GM19035 (cell line): ENCODE measurements around the gene KCNG3.

Experiments
- ATAC-seq: cut with Tn5 transposase; IDR thresholded peaks from one replicate; pipeline ENCODE4 v1.9.1; 2021; ENCODE audit not compliant: unreplicated experiment

Gene KCNG3

DNA sequence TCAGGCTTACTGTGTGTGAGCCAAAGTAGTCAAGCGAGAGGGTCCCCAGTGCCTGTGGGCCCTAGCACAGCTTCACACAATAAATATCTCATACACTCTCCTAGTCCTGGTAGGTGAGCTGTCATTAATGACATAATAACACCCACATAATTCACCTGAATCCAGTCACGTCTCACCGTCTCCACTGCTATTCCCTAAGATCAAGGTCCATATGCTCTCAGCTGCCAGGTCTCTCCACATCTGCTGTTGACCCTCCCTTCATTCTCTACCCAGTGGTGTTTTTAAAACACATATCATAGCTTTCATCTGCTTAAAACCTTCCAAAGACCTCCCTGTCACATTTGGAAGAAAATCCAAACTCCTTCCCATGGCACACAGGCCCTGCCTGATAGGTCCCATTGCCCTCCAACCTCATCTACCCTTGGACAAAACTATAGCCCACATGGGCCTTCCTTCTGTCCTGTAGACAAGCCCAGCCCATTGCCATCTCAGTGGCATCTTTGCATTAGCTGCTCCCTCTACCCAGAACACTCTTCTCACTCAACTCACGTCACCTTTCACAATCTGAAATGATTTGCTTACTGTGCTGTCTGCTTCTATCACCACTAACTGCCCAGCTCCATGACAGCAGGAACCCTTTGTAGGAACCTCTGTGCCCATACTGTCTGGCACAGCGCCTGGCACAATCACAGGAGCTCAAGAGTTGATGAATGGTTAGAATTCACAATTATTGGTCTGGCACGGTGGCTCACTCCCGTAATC lies 7.5 kb downstream of the KCNG3 start:
- ATAC-seq, result no peak

DNA sequence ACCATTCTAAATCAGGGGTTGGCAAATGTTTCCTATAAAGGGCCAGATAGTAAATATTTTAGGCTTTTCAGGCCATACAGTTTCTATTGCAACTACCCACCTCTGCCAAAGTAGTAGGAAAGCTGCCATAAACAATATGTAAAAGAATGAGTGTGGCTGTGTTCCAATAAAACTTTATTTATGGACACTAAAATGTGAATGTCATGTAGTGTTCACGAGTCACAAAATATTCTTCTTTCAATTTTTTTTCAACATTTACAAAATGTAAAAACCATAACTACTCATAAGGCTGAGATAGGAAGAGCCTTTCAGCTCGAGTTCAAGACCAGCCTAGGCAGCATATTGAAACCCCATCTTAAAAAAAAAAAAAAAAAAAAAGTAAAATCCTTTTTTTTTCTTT lies 13.4 kb downstream of the KCNG3 start:
- ATAC-seq, result no peak

DNA sequence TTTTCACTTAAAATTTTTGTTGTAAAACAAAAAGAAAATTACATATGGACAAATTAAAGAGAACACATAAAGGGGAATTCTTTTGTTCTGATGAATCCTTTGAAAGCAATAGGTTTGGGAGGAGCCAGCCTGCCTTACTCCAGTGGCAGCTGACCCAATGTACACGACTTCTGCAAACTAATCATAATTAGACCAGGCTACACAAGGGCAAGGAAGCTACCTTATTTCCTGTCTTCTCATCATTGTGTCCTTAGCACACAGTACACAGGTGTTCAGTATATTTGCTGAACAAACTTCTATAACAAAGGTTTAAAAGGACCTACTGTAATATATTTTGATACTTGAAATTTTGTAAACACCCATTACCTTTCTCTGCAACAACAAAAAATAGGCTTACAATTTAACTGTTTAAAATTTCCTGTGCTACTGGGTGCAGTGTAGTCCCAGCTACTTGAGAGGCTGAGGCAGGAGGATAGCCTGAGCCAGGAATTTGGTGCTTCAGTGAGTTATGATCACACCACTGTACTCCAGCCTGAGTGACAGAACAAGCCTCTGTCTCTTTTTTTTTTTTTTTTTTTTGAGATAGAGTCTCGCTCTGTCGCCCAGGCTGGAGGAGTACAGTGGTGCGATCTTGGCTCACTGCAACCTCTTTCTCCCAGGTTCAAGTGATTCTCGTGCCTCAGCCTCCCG lies 18.9 kb downstream of the KCNG3 start:
- ATAC-seq, result no peak

- ATAC-seq, result no peak
Observed at GRCh38 chr2:42470706-42471105, 23.1 kb downstream of the KCNG3 start.

DNA sequence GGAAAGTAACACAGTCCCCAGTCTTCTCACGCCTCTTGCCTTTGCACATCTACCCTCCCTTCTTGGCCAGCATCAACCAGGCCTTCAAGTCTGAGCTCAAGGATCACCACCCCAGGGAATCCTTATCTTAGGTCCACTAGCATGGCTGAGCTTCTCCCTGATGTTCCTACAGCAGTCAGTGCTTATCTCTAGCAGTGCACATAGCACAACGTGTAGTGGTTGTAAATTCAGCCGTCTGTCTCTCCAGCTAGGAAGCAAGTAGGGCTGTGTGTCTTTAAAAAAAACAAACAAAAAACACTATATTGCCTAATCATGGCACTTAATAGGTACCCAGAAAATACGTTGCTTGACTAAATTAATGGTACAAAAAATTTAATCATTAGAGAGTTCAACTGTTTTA lies 29.2 kb downstream of the KCNG3 start:
- ATAC-seq, result no peak

GRCh38 chr2:42463570-42463969 lies 30.2 kb downstream of the KCNG3 start:
- no peak for ATAC-seq

- no peak for ATAC-seq
Observed at GRCh38 chr2:42459296-42459695, 34.5 kb downstream of the KCNG3 start.

- ATAC-seq, result no peak
Observed at GRCh38 chr2:42458396-42458795, 35.4 kb downstream of the KCNG3 start.

DNA sequence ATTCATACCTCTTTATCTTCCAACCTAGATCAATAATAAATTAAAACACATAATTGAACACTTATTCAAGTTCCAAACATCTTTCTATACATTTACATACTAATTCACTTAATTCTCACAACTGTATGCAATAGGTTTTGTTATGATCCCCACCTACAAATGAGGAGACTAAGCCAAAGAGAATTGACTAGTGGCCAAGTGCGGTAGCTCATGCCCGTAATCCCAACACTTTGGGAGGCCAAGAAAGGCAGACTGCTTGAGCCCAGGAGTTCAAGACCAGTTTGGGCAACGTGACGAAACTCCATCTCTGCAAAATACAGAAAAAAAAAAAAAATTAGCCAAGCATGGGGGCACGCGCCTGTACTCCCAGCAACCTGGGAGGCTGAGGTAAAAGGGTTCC lies 36.8 kb downstream of the KCNG3 start:
- no peak for ATAC-seq

GRCh38 chr2:42456126-42456839 lies 37.5 kb downstream of the KCNG3 start:
- ATAC-seq, result no peak

DNA sequence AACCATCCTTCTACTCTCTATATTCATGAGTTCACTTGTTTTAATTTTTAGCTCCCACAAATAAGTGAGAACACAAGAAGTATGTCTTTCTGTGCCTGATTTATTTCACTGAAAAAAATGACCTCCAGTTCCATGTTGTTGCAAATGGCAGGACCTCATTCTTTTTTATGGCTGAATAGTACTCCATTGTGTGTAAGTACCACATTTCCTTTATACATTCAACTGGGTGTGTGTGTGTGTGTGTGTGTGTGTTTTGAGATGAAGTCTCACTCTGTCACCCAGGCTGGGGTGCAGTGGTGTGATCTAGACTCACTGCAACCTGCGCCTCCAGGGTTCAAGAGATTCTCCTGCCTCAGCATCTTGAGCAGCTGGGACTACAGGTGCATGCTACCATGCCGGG lies 41.2 kb downstream of the KCNG3 start:
- ATAC-seq, result no peak

- ATAC-seq, result no peak
Observed at GRCh38 chr2:42450136-42450535, 43.6 kb downstream of the KCNG3 start.

- no peak for ATAC-seq
Observed at GRCh38 chr2:42449163-42450087, 44.4 kb downstream of the KCNG3 start.

DNA sequence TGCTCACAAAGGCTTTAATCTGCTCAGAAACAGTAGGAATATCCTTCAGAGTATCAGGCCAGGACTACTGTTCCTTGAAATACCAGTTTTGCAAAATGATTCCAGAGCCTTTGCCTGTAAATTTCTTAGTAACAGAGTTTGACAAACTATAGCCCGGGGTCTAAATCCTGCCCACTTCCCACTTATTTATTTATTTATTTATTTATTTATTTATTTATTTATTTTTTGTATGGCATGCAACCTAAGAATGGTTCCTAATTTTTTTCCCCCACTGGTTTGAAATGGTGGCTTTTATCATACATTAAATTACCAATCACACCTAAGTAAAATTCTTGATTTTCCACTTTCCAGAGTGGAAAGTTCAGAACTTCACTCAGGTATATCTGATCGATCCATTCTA lies 45.6 kb downstream of the KCNG3 start:
- no peak for ATAC-seq

DNA sequence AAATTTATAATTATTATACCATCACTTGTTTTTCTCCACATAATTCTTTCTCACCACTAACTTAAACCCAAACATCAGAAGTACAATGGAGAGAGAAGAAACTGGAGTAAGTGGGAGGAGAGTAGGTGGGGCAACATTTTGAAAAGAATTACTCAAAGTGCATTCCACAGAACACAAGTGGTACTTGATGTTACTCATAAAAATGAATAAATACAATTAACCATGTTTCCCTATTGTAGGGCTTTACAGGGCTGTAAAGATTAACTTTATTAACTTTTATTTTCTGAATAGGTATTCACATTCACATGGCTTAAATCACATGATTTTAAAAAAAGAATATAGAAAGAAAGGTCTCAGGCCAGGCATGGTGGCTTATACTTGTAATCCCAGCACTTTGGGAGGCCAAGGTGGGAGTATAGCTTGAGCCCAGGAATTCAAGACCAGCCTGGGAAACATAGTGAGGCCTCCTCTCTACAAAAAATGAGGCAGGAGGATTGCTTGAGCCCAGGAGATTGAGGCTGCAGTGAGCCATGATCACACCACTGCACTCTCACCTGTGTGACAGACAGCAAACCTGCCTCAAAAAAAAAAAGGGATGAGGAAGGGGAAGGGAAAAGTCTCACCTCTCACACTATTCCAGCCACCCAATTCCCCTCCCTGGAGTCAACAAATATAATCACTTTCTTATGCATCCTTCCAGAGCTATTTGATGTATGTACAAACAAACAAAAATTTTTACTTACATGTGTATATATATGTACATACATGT lies 47.1 kb downstream of the KCNG3 start:
- ATAC-seq, result no peak

DNA sequence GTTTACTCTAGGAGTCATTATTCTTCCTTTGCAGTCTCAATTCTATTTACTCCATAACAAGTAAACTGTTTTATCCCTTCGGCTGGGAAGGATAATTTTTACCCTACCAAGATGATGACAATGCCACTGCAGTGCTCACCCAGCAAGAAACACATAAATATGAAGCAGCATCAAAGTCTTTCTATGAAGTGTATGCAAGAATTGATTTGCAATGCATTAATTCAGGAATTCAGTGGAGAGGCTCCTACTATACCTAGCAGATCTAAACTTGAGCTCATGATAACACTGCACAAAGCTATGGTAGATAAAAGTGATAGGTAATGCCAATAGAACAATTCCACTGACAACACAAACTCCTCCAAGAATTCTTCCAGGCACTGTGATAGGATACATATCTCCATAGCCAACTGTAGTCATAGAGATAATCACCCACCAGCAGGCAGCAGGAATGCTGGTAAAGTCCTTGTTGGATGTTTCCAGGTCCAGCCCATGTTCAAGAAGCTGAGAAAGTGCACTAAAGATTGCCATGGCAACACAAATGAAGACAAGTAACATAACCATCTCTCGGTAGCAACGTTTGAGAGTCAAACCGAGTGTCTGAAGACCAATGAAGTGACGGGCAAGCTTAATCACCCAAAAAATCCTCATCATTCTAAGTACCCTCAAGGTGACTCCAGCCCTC lies 49.9 kb downstream of the KCNG3 start:
- ATAC-seq, result no peak

- no peak for ATAC-seq
Observed at GRCh38 chr2:42442774-42443173, 51.0 kb downstream of the KCNG3 start.

DNA sequence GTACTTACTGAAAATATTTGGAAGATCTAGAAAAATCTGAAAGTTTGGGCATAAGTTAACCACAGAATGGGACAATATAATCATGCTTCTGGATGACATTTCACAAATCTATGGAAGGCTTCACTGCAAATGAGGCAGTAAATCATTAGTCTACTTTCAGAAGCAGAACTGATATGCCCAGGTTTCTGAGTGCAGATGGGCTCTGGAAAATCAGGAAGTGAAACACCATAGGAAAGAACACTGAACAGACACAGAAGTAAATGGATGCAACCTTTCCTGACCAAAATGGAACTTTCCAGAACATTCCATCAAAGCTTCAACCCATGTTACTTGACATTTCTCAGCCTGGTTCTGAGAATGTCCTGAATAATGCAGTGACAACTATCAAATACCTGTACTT lies 55.1 kb downstream of the KCNG3 start:
- ATAC-seq, result no peak

- ATAC-seq, result no peak
Observed at GRCh38 chr2:42436370-42436769, 57.4 kb downstream of the KCNG3 start.

- ATAC-seq, result no peak
Observed at GRCh38 chr2:42435628-42436027, 58.2 kb downstream of the KCNG3 start.
